Upper lobe of left lung (tissue), 6 donors: Measurements from ENCODE around the gene MICAL2. TPM values are rescaled to one million over a fixed set of nuclear protein-coding genes. Genes with fewer than 3 reads are reported as not detected.
A peak's percentile ranks its signal among the peaks of the same experiment; 100 is the strongest.

Source experiments
- ATAC-seq, 2 donors: fragments of 200-7000 bp; cut with Tn5 transposase; one replicate each; pipeline ENCODE4 v1.9.1; 2022; ENCODE audit warnings: mild to moderate bottlenecking in 2 of 2, moderate library complexity in 2 of 2; ENCODE audit not compliant: low FRiP score in 2 of 2
- DNase-seq, 2 donors: peaks; one replicate each; pipeline ENCODE4 v3.0.0-alpha.2; 2019 to 2020
- H3K27ac ChIP-seq, 4 donors: fragments of 200-600 bp; sonication (generic); one replicate each; pipeline ENCODE4 v1.5.1; 2016 to 2019
- H3K27me3 ChIP-seq, 4 donors: fragments of 200-600 bp; sonication (generic); one replicate each; pipeline ENCODE4 v1.5.1; 2017 to 2019
- H3K36me3 ChIP-seq, 4 donors: fragments of 200-600 bp; sonication (generic); one replicate each; pipeline ENCODE4 v1.5.1; 2016 to 2019
- H3K4me1 ChIP-seq, 4 donors: fragments of 200-600 bp; sonication (generic); one replicate each; pipeline ENCODE4 v1.5.1; 2018 to 2019
- H3K4me3 ChIP-seq, 4 donors: fragments of 200-600 bp; sonication (generic); one replicate each; pipeline ENCODE4 v1.5.1; 2017 to 2019; ENCODE audit warnings: mild to moderate bottlenecking in 2 of 4, moderate library complexity in 1 of 4
- H3K9me3 ChIP-seq, 4 donors: fragments of 200-600 bp; sonication (generic); one replicate each; pipeline ENCODE4 v1.5.1; 2018 to 2019
- CTCF ChIP-seq, 6 experiments: fragments of 450-650 bp in 4 of 6; fragments of 200-600 bp in 2 of 6; sonication (generic) in 2 of 6; IDR thresholded peaks; one replicate each; pipeline ENCODE4 v1.5.1; 2016 to 2019; ENCODE audit warnings: antibody characterized with exemption in 6 of 6
- EP300 ChIP-seq, 4 donors: sonication (generic); formaldehyde crosslinking; IDR thresholded peaks; one replicate each; pipeline ENCODE4 v1.5.1; 2017; ENCODE audit warnings: antibody characterized with exemption in 4 of 4, control low read depth in 2 of 4
- POLR2A ChIP-seq, 4 donors: fragments of 450-650 bp; IDR thresholded peaks; one replicate each; pipeline ENCODE4 v1.5.1; 2016 to 2017; ENCODE audit warnings: antibody characterized with exemption in 4 of 4, mild to moderate bottlenecking in 2 of 4
- POLR2AphosphoS5 ChIP-seq, 2 donors: sonication (generic); formaldehyde crosslinking; IDR thresholded peaks; one replicate each; pipeline ENCODE4 v1.5.1; 2017; ENCODE audit warnings: antibody characterized with exemption in 2 of 2
- WGBS, 2 donors: methylation state at CpG; one replicate each; pipeline ENCODE4 v1.1.5; 2017 to 2018; 5-methylcytosine and 5-hydroxymethylcytosine counted together
- total RNA-seq, 6 donors: library from RNA; depleted of rRNA in 4 of 6; stranded (reverse); fragments of >200 nt in 4 of 6; gene quantifications; one replicate each; pipeline versions ENCODE4 v1.1.0 to v1.2.1, GENCODE V29; 2016 to 2021
- donor health status: DM: no; HTN: no; CAD: no; lungs with moderate emphysema.
- donor health status: DM: no; HTN: yes; CAD: no; lungs with severe emphysema.

Gene MICAL2, protein sequence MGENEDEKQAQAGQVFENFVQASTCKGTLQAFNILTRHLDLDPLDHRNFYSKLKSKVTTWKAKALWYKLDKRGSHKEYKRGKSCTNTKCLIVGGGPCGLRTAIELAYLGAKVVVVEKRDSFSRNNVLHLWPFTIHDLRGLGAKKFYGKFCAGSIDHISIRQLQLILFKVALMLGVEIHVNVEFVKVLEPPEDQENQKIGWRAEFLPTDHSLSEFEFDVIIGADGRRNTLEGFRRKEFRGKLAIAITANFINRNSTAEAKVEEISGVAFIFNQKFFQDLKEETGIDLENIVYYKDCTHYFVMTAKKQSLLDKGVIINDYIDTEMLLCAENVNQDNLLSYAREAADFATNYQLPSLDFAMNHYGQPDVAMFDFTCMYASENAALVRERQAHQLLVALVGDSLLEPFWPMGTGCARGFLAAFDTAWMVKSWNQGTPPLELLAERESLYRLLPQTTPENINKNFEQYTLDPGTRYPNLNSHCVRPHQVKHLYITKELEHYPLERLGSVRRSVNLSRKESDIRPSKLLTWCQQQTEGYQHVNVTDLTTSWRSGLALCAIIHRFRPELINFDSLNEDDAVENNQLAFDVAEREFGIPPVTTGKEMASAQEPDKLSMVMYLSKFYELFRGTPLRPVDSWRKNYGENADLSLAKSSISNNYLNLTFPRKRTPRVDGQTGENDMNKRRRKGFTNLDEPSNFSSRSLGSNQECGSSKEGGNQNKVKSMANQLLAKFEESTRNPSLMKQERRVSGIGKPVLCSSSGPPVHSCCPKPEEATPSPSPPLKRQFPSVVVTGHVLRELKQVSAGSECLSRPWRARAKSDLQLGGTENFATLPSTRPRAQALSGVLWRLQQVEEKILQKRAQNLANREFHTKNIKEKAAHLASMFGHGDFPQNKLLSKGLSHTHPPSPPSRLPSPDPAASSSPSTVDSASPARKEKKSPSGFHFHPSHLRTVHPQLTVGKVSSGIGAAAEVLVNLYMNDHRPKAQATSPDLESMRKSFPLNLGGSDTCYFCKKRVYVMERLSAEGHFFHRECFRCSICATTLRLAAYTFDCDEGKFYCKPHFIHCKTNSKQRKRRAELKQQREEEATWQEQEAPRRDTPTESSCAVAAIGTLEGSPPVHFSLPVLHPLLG
- total RNA-seq: 100 to 1,000 TPM; 138 to 327 (median 175) TPM

DNA sequence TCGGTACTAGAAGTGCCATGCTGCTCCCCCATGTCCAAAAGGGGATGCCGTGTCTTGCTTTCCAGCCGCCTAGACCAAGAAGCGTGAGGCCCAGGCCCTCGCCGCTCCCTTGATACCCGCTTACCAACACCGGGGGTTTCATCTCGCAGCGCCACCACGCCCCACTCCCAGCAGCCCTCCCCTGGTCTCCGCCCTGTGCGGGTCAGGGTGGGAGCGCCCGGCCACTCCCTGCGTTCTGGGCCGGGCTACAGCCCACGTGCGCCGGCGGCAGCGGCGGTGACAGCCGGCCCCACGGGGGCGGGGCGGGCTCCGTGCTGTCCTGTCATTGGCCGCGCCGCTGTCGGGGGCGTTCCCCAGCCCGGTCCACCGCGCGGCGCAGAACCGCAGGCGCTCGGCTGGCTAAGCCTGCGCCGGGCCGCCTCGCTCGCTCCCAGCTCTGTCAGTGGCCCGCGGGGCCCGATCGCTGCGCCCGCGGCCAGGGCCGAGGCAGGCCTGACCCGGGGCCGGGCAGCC, at the start of gene MICAL2:
Gene MICAL2 (plus strand): TSS at position 390 of the 513 bp plus-strand sequence. CDS start 51,566 bp downstream, outside the sequence.
- DNase-seq (peak; percentile 94 to 98), ATAC-seq (peak; percentile 97 to 98)
- Histone ChIP-seq H3K4me1 (peaks cover 15 to 43% (median 31%) of the 10 kb centered on the region in 4 donors), H3K27me3 (no peaks in the 10 kb centered on the region), H3K36me3 (no peaks in the 10 kb centered on the region), H3K27ac (peak within 1 kb of the TSS; percentile 77 to 92 (median 90)), H3K9me3 (no peaks in the 10 kb centered on the region), H3K4me3 (peak within 1 kb of the TSS; percentile 70 to 94 (median 92))
- TF ChIP-seq POLR2AphosphoS5 (IDR thresholded peaks at IDR 0.05): peak; percentile 24 to 60
- TF ChIP-seq CTCF (IDR thresholded peaks at IDR 0.05): peak in 3 of 6 experiments; percentile 6 to 37 (median 6)
- TF ChIP-seq EP300 (IDR thresholded peaks at IDR 0.05): no peak
- TF ChIP-seq POLR2A (IDR thresholded peaks at IDR 0.05): peak in 3 of 4 donors; percentile 45 to 89 (median 76)
- 0 to 4% methylated on average over 9 to 11 of the region's 56 CpGs for WGBS, 2 donors

DNA sequence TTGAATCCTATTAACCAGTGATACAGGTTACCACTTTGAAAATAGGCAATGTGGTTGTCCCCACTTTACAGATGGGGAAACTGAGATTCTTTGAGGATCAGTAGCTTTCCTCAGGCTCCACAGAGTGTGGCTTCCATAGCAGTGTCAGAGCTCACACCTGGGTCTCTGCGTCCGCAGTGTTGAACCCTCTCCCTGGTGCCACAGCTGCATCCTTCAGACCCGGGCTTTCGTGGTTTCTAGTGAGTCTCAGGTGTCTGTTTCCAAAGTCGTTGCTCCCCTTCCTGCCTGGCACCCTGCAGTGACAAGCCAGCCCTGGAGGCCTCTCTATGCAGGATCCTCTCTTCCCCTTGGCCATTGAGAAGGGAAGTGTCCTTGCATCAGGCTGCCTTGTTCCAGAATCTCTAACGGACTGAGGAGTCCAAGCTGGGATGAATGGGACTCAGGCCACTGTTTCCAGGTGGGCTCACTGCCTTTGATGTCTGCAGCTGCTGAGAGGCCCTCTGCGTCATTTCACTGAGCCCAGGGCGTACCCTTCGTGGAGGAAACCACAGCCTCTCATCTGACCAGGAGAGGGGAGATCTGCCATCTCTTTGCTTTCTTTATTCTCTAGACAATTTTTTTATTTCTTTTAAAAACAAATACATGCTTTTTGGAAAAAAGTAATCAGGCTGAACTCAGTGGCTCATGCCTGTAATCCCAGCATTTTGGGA, 48.4 kb upstream of the MICAL2 start:
- DNase-seq (no peak), ATAC-seq (no peak)
- Histone ChIP-seq H3K27ac (no peak overlapping the region), H3K36me3 (no peaks in the 10 kb centered on the region), H3K4me1 (peaks cover 5 to 11% (median 7%) of the 10 kb centered on the region in 4 donors), H3K9me3 (no peaks in the 10 kb centered on the region), H3K4me3 (no peak overlapping the region), H3K27me3 (no peaks in the 10 kb centered on the region)
- WGBS, 2 donors: 57 to 63% methylated on average over 9 of the region's 9 CpGs
- TF ChIP-seq POLR2A (IDR thresholded peaks at IDR 0.05) (no peak), CTCF (IDR thresholded peaks at IDR 0.05) (no peak), POLR2AphosphoS5 (IDR thresholded peaks at IDR 0.05) (no peak), EP300 (IDR thresholded peaks at IDR 0.05) (no peak)

DNA sequence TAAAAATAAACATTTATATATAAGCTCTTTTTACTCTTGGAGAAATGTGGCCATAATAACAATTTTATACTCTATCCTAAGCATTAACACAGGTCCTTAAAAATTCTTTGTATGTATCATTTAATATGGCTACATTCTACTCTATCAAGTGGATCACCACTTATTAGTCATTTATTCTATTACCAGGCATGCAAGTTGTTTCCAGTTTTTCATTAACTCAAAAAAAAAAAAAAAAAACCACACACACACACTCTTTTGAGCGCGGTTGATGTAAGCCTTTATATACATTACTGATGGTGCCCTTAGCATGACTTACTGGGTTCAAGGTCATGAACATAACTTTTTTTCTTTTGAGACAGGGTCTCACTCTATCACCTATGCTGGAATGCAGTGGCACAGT, 47.1 kb upstream of the MICAL2 start:
- no peak for ATAC-seq
- WGBS, 2 donors: 96 to 99% methylated on average over 2 of the region's 2 CpGs

More for the DNA sequence above, 47.1 kb upstream of the MICAL2 start:
- Histone ChIP-seq H3K4me3 (no peak overlapping the region), H3K36me3 (no peaks in the 10 kb centered on the region), H3K27me3 (no peaks in the 10 kb centered on the region), H3K4me1 (peaks cover 9 to 19% (median 14%) of the 10 kb centered on the region in 4 donors), H3K27ac (no peak overlapping the region), H3K9me3 (no peaks in the 10 kb centered on the region)
- no peak for DNase-seq
- TF ChIP-seq POLR2AphosphoS5 (IDR thresholded peaks at IDR 0.05): no peak
- TF ChIP-seq POLR2A (IDR thresholded peaks at IDR 0.05): no peak
- no peak for TF ChIP-seq CTCF (IDR thresholded peaks at IDR 0.05)
- TF ChIP-seq EP300 (IDR thresholded peaks at IDR 0.05): no peak
